Brain microvascular endothelial cell (primary cell): Measurements from ENCODE around the gene FTCDNL1.

Experiments used
- DNase-seq: peaks from one replicate; pipeline ENCODE4 v3.0.0-alpha.2; 2020
- H3K27ac ChIP-seq: fragments of 250-450 bp; sonication (Bioruptor Pico); 2 replicates; pipeline ENCODE4 v1.5.1; 2020; ENCODE audit warnings: mild to moderate bottlenecking, moderate library complexity
- H3K27me3 ChIP-seq: fragments of 250-450 bp; sonication (Bioruptor Pico); replicated peaks from 2 replicates; pipeline ENCODE4 v1.5.1; 2020; ENCODE audit warnings: mild to moderate bottlenecking
- H3K36me3 ChIP-seq: fragments of 250-450 bp; sonication (Bioruptor Pico); replicated peaks from 2 replicates; pipeline ENCODE4 v1.5.1; 2020; ENCODE audit warnings: mild to moderate bottlenecking
- H3K4me3 ChIP-seq: 2 replicates; pipeline ENCODE4 v1.5.1; 2011; ENCODE audit warnings: low read depth, mild to moderate bottlenecking, control low read depth, low read length, moderate library complexity
- in situ Hi-C: cut with HindIII; loops from 2 replicates; pipeline ENCODE4 v1.10.0; 2017; ENCODE audit warnings: low sequenced_read_pairs, low pct_ligation_motif_present
- TF ChIP-seq, protein P1 (sequence below): IDR thresholded peaks from 2 replicates; pipeline ENCODE4 v1.5.1; 2011; ENCODE audit warnings: low read depth, mild to moderate bottlenecking, moderate library complexity, low read length, control low read depth, inconsistent platforms; ENCODE audit errors: missing control alignments

Gene FTCDNL1

DNA sequence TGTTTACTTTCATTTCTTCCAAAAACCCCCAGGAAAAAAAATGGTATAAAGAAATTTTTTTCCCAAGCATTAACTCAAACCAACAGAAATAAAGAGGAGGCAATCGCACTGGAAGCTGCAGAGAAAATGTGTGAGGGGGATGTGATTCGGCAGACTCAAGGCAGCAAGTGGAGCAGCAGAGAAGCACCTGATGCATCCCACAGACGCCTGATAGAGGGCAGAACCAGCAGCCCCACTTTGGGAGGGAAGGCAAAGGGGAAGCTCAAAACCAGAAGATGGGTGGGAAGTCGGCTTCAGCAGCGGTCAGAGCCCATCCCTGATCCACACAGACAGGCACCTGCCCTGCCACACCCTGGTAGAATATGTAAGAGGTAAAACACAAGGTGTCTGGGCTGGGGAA lies 12.6 kb downstream of the FTCDNL1 start:
- DNase-seq, result no peak
- no peak overlapping the region for H3K4me3 ChIP-seq
- H3K27me3 ChIP-seq, result no peaks in the 10 kb centered on the region
- TF ChIP-seq, protein P1, sequence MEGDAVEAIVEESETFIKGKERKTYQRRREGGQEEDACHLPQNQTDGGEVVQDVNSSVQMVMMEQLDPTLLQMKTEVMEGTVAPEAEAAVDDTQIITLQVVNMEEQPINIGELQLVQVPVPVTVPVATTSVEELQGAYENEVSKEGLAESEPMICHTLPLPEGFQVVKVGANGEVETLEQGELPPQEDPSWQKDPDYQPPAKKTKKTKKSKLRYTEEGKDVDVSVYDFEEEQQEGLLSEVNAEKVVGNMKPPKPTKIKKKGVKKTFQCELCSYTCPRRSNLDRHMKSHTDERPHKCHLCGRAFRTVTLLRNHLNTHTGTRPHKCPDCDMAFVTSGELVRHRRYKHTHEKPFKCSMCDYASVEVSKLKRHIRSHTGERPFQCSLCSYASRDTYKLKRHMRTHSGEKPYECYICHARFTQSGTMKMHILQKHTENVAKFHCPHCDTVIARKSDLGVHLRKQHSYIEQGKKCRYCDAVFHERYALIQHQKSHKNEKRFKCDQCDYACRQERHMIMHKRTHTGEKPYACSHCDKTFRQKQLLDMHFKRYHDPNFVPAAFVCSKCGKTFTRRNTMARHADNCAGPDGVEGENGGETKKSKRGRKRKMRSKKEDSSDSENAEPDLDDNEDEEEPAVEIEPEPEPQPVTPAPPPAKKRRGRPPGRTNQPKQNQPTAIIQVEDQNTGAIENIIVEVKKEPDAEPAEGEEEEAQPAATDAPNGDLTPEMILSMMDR, result no peak
- H3K36me3 ChIP-seq, result no peaks in the 10 kb centered on the region
- in situ Hi-C loops, result no loop called here
- H3K27ac ChIP-seq, result no peak overlapping the region

DNA sequence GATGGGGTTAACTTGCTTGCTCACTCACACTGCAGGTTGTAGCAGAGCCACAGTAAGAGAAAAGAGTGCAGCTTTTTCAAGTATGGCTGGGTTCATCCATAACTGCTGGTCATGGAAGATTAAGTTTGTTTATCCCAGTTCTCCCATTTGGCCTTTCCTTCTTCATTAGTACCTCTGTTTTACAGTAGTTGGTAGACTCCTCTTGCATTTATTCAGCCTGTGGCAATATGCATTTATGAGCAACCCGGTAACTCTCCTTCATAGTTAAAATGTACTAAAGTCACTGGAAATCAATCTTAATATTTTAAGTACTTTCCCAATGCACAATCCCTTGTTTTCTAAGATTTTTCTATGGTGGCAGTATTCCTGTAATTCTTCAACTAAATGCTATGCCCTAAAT lies 14.0 kb downstream of the FTCDNL1 start:
- in situ Hi-C loops, result no loop called here
- TF ChIP-seq, protein P1, result no peak
- no peak for DNase-seq

DNA sequence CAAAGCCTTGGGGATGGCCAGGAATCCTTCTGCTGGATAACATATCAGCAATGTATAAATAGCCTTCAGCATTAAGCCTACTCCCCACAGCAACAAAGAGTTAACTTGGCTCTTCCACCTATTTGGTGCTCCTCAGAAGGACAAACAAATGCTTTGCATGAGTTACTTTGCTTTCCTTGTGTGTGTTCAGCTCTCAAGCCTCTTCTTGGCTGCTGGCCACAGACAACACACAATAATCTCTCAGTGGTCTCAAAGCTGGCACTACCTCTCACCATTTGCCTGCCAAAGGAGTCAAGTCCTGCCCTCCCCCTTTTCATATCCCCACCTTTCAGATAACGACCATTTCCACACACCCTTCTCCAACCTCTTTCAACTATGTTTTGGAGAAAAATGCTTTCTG lies 17.5 kb downstream of the FTCDNL1 start:
- no peak overlapping the region for H3K27ac ChIP-seq
- no peak overlapping the region for H3K4me3 ChIP-seq
- H3K36me3 ChIP-seq, result no peaks in the 10 kb centered on the region
- no peaks in the 10 kb centered on the region for H3K27me3 ChIP-seq
- TF ChIP-seq, protein P1, result no peak
- no peak for DNase-seq
- in situ Hi-C loops, result no loop called here

More for the DNA sequence above, 14.0 kb downstream of the FTCDNL1 start:
- H3K27me3 ChIP-seq, result no peaks in the 10 kb centered on the region
- H3K36me3 ChIP-seq, result no peaks in the 10 kb centered on the region
- no peak overlapping the region for H3K27ac ChIP-seq
- no peak overlapping the region for H3K4me3 ChIP-seq

DNA sequence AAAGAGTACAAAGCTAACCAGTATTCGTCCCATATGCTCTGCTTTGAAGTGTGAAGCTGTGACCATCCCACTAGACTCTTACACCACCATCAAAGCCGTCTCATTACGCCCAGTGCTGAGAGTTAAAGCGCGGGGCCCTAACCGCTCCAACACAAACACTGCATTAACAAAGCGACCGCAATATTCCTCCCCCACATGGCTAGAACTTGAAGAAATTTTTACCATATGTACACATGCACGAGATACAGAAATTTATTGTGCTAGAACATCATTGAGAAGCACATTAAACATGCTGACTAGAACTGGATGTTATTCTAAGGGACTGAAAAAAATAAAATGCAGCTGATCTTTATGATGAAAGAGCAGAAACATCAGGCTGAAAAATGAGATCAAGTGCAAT lies 20.5 kb downstream of the FTCDNL1 start:
- in situ Hi-C loops, result no loop called here
- TF ChIP-seq, protein P1, result no peak
- no peak for DNase-seq

DNA sequence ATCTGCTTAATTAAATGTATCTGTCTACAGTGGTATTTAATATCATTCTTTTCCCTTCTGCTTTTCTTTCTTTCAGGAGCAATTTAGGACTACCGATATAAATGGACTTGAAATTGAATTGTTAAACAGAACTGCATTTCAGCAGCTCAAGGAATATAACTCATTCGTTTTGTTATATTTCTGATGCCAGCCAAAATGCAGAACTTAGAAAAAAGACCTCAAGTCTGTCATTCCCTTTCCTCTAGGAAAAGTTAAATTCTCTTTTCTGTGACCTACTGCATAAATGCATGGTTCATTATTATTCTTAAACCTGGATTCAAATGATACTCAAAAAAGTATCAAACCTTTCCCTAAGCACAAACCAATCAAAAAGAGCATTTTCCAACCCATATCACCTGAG lies 21.4 kb downstream of the FTCDNL1 start:
- no peaks in the 10 kb centered on the region for H3K27me3 ChIP-seq
- TF ChIP-seq, protein P1, result no peak
- H3K4me3 ChIP-seq, result no peak overlapping the region
- no peaks in the 10 kb centered on the region for H3K36me3 ChIP-seq
- in situ Hi-C loops, result no loop called here
- DNase-seq, result no peak
- no peak overlapping the region for H3K27ac ChIP-seq

More for the DNA sequence above, 20.5 kb downstream of the FTCDNL1 start:
- H3K4me3 ChIP-seq, result no peak overlapping the region
- H3K36me3 ChIP-seq, result no peaks in the 10 kb centered on the region
- no peak overlapping the region for H3K27ac ChIP-seq
- no peaks in the 10 kb centered on the region for H3K27me3 ChIP-seq

DNA sequence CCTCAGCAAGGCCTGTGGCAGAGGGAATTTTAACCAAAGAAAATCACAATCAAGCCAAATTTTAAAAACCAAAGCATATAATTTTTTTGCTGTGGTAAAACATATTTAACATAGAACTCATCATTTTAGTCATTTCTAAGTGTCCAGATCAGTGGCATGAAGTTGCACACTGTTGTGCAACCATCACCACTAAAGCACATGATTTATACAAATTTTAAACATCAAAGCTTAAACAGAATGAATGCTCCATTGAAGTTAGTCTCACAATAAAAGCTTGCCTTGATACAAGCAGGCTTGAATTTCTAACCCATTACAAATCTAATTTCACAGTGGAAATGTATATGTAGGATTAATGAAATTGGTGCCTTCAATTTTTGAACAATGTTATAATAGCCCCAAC lies 31.2 kb downstream of the FTCDNL1 start:
- in situ Hi-C loops, result no loop called here
- Histone ChIP-seq H3K27ac (no peak overlapping the region), H3K4me3 (no peak overlapping the region), H3K27me3 (no peaks in the 10 kb centered on the region), H3K36me3 (no peaks in the 10 kb centered on the region)
- DNase-seq, result no peak
- TF ChIP-seq, protein P1, result no peak
